ENCODE data around the gene TCOF1. TPM values are rescaled to one million over a fixed set of nuclear protein-coding genes. Genes with fewer than 3 reads are reported as not detected.

TCOF1 gene, protein sequence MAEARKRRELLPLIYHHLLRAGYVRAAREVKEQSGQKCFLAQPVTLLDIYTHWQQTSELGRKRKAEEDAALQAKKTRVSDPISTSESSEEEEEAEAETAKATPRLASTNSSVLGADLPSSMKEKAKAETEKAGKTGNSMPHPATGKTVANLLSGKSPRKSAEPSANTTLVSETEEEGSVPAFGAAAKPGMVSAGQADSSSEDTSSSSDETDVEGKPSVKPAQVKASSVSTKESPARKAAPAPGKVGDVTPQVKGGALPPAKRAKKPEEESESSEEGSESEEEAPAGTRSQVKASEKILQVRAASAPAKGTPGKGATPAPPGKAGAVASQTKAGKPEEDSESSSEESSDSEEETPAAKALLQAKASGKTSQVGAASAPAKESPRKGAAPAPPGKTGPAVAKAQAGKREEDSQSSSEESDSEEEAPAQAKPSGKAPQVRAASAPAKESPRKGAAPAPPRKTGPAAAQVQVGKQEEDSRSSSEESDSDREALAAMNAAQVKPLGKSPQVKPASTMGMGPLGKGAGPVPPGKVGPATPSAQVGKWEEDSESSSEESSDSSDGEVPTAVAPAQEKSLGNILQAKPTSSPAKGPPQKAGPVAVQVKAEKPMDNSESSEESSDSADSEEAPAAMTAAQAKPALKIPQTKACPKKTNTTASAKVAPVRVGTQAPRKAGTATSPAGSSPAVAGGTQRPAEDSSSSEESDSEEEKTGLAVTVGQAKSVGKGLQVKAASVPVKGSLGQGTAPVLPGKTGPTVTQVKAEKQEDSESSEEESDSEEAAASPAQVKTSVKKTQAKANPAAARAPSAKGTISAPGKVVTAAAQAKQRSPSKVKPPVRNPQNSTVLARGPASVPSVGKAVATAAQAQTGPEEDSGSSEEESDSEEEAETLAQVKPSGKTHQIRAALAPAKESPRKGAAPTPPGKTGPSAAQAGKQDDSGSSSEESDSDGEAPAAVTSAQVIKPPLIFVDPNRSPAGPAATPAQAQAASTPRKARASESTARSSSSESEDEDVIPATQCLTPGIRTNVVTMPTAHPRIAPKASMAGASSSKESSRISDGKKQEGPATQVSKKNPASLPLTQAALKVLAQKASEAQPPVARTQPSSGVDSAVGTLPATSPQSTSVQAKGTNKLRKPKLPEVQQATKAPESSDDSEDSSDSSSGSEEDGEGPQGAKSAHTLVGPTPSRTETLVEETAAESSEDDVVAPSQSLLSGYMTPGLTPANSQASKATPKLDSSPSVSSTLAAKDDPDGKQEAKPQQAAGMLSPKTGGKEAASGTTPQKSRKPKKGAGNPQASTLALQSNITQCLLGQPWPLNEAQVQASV (N-terminal part only)
- 10 to 100 TPM in 5 of 6 donors, 1 to 10 TPM in 1; 8.7 to 19.5 (median 12.8) TPM for total RNA-seq
- polyA plus RNA-seq: 10 to 100 TPM; 15.8 to 19.9 TPM

DNA sequence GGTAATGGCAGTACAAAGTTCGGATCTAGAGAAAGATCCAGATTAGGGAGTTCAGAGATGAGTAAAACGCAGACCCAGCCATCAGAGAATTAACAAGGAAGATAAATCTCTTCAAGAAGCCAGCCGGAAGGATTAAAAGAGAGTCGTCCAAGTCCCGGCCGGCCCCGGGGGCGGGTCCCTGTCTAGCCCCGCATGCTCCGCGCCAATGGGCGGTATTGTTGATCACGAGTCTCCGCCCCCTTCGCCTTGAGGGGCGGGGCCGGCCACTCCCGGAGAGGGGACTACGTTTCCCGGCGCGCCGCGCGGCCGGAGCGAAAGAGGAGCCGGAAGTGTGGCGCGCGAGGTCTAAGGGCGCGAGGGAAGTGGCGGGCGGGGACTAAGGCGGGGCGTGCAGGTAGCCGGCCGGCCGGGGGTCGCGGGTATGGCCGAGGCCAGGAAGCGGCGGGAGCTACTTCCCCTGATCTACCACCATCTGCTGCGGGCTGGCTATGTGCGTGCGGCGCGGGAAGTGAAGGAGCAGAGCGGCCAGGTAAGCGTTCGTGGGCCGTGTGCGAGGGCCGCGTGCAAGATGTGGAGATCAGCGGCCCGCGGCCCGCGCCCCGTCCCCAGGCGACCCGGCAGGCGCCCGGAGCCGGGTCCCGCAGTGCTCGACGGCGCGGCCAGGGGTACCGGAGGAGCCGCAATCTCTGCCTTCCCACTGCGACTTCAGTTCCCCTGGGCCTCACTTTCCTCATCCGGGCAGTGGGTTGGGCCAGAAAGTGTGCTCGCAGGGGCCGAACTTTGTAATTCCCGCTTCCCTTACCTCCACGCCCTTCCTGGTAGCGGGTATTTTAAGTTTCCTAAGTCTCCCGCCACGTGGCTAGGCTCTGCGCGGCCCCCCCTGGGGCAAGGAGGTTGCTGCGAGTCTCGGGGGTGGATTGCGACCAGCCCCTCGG is at the start of gene TCOF1:
Gene TCOF1, plus strand, starts transcription at position 372 of the 935 bp plus-strand sequence. Its CDS starts 50 bp downstream, at position 422.
- ATAC-seq (peak; percentile 99 to 100 (median 99)), DNase-seq (peak; percentile 95 to 99 (median 98)), FAIRE-seq (peak; percentile 71)
- H3K9me3 ChIP-seq: no peaks in the 10 kb centered on the region
- H3K4me1 ChIP-seq: peaks cover 0 to 9% (median 0%) of the 10 kb centered on the region in 3 donors
- H3K27ac ChIP-seq: peak within 1 kb of the TSS in 1 of 4 donors; percentile 36
- peaks cover 0 to 11% (median 0%) of the 10 kb centered on the region in 3 donors for H3K36me3 ChIP-seq
- TF ChIP-seq, protein P1, sequence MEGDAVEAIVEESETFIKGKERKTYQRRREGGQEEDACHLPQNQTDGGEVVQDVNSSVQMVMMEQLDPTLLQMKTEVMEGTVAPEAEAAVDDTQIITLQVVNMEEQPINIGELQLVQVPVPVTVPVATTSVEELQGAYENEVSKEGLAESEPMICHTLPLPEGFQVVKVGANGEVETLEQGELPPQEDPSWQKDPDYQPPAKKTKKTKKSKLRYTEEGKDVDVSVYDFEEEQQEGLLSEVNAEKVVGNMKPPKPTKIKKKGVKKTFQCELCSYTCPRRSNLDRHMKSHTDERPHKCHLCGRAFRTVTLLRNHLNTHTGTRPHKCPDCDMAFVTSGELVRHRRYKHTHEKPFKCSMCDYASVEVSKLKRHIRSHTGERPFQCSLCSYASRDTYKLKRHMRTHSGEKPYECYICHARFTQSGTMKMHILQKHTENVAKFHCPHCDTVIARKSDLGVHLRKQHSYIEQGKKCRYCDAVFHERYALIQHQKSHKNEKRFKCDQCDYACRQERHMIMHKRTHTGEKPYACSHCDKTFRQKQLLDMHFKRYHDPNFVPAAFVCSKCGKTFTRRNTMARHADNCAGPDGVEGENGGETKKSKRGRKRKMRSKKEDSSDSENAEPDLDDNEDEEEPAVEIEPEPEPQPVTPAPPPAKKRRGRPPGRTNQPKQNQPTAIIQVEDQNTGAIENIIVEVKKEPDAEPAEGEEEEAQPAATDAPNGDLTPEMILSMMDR (IDR thresholded peaks at IDR 0.05): no peak
- intact Hi-C loops (cut with DNase I): no loop called here
- WGBS, 2 donors: 0% methylated on average over 72 to 90 of the region's 90 CpGs
- H3K4me3 ChIP-seq: peak within 1 kb of the TSS; percentile 80 to 97 (median 90)
- no peaks in the 10 kb centered on the region for H3K27me3 ChIP-seq

DNA sequence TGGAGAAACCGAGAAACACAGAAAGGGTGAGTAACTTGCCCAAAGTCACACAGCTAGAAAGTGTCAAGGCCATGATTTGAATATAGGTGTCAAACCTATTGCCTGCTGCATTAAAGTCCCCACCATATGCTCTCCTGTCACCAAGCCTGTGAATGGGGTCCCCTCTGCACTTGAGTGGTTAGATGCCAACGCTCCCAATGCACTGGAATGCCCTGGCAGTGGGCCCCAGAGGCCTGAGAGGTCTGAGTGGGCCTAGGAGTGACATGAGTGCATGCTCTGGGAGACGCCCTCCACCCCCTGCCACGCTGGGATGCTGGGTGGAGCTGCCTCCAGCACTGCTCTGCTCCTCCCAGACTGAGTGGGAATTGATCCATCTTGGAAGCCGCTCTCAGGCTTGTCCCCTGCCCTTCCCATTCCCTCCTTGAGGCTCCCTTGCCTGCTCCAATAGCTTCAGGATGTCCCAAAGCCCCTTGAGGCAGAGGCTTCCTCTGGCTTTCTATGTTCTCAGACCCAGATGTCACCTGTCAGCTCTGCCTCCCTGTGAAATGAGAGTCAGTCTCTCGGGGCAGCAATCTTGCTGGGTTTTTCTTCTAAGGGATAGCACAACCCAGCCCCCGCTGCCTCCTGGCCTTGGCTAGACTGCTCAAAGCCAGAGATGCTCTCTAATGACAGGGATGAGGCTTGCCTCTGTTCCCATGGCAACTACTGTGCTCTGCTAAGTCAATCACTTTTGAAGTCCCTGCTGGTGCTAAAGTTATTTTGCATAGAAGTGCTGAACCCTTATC is 48.2 kb upstream of the TCOF1 start:
- Histone ChIP-seq H3K4me1 (no peaks in the 10 kb centered on the region), H3K27ac (no peak overlapping the region), H3K9me3 (no peaks in the 10 kb centered on the region), H3K27me3 (no peaks in the 10 kb centered on the region), H3K36me3 (no peaks in the 10 kb centered on the region), H3K4me3 (no peak overlapping the region)
- 81% methylated on average over 7 of the region's 7 CpGs for WGBS, 2 donors
- no peak for DNase-seq
- no peak for FAIRE-seq
- intact Hi-C loops (cut with DNase I): no loop called here
- no peak for ATAC-seq
- TF ChIP-seq, protein P1 (IDR thresholded peaks at IDR 0.05): no peak

DNA sequence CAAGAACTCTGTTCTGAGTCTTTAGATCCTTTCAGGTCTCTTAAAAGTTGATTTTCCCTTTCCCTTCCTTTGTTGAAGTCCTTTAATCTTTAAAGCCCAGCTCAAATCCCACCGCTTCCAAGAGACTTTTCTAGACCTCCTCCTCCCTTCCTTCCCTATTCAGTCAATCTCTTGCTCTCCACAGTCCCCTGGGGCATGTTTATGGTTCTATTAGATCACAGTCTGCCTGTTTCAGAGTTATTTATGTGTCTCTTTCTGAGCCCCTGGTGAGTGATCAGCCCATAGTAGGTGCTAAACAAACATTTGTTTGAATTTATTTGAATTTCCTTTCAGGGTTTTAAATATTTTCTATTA is 47.6 kb upstream of the TCOF1 start:
- FAIRE-seq: no peak
- intact Hi-C loops (cut with DNase I): no loop called here
- Histone ChIP-seq H3K9me3 (no peaks in the 10 kb centered on the region), H3K36me3 (no peaks in the 10 kb centered on the region), H3K4me1 (no peaks in the 10 kb centered on the region), H3K27ac (no peak overlapping the region), H3K4me3 (no peak overlapping the region), H3K27me3 (no peaks in the 10 kb centered on the region)
- no peak for DNase-seq
- ATAC-seq: no peak
- 92 to 94% methylated on average over 1 of the region's 1 CpG for WGBS, 2 donors
- TF ChIP-seq, protein P1 (IDR thresholded peaks at IDR 0.05): no peak

All from pancreas (tissue), 10 donors.